SK-N-MC (cell line): ENCODE results near the gene IQSEC1.

Source experiments
- EZH2 ChIP-seq: fragments of 200-600 bp; sonication (generic); IDR thresholded peaks from one replicate; pipeline ENCODE4 v1.6.1; 2017; ENCODE audit warnings: antibody characterized with exemption
- FOXP2 ChIP-seq: optimal IDR thresholded peaks from 2 replicates; pipeline ENCODE3; 2011; ENCODE audit warnings: mild to moderate bottlenecking, moderate library complexity; ENCODE audit not compliant: insufficient read depth; ENCODE audit errors: extremely low read length, control extremely low read depth
- POLR2AphosphoS5 ChIP-seq: IDR thresholded peaks from 2 replicates; pipeline ENCODE4 v1.6.1; 2012; ENCODE audit warnings: mild to moderate bottlenecking, low read depth, low read length, borderline replicate concordance

- TF ChIP-seq POLR2AphosphoS5 (no peak), EZH2 (no peak), FOXP2 (no peak)
These were observed 163.5 kb downstream of the IQSEC1 start for GRCh38 chr3:12909710-12910109.
